Measurements from ENCODE around the gene DERA.

DNA sequence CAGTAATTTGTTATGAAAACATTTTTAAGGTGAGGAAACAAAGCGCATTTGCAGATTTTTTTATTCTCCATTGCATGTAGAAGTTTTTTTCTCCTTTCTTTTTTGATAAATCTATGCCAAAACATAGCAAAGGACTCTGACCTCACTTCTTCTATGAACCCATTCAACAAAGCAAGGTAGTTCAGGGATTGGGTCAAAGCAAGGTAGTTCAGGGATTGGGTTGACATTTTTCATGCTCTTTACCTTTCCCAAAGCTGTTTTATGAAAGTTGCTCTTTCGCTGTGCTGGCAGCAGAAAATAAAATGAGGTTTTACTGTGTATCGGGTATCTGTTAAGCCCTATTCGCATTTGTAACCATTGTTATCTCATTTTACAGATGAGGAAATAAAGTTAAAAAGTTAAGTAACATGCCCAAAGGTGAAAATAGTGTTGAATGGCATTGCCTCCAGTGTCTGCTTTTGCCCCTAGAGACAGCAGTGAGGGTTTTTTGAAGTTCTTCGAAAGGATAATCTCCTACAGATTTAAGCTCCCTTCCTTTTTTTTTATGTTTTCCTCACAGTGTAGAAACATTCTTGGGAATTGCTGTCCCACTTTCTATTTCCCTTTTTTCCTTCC lies 18.4 kb upstream of the DERA start:
- TF ChIP-seq, protein P1, sequence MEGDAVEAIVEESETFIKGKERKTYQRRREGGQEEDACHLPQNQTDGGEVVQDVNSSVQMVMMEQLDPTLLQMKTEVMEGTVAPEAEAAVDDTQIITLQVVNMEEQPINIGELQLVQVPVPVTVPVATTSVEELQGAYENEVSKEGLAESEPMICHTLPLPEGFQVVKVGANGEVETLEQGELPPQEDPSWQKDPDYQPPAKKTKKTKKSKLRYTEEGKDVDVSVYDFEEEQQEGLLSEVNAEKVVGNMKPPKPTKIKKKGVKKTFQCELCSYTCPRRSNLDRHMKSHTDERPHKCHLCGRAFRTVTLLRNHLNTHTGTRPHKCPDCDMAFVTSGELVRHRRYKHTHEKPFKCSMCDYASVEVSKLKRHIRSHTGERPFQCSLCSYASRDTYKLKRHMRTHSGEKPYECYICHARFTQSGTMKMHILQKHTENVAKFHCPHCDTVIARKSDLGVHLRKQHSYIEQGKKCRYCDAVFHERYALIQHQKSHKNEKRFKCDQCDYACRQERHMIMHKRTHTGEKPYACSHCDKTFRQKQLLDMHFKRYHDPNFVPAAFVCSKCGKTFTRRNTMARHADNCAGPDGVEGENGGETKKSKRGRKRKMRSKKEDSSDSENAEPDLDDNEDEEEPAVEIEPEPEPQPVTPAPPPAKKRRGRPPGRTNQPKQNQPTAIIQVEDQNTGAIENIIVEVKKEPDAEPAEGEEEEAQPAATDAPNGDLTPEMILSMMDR (IDR thresholded peaks at IDR 0.05; ENCODE audit: insufficient read depth, low read length, poor library complexity, severe bottlenecking), result no peak
- TF ChIP-seq EZH2phosphoT487 (conservative IDR thresholded peaks at IDR 0.05; ENCODE audit: low read length), result no peak

Data from SU-DHL-6 (cell line).